DOHH2 (cell line): ENCODE measurements around the gene MOB3C.

ENCODE experiments used
- EZH2phosphoT487 ChIP-seq: fragments of 200-600 bp; sonication (generic); IDR thresholded peaks from 2 replicates; pipeline ENCODE4 v1.6.1; 2017; ENCODE audit warnings: borderline replicate concordance, mild to moderate bottlenecking, antibody characterized with exemption, low read length, moderate library complexity, mixed read lengths
- TF ChIP-seq, protein P1 (sequence below): fragments of 200-600 bp; sonication (generic); IDR thresholded peaks from one replicate; pipeline ENCODE4 v1.5.1; 2014; ENCODE audit warnings: antibody characterized with exemption, mild to moderate bottlenecking, low read depth, low read length; ENCODE audit not compliant: poor library complexity, severe bottlenecking

DNA sequence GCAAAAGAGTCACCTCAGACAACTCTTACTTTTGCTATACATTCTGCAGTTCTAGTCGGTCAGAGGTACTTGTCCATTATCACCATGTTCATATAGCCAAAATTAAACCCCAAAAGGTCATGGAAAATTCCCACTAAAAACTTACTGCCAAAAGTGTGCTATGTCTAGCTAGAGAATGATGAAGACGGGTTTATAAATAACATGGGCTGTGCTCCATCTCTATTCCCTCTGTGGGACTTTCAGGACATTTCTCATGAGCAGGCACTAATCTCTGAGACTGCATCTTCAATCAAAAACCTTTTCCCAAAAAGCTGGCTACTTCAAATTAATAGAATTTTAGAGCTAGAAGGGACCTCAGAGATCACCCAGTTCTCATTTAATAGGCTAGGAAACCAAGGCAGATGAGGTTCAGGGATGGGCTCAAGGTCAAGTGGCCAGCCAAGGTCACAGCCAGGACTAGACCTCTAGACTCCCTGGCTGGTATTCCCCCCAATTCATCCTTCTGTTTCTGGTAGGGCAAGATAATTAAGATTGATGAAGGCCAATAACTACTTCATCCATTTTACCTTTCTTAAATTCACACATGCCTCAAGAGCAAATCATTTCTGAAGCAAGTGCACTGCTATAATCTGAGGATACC is 21.0 kb upstream of the MOB3C start:
- TF ChIP-seq EZH2phosphoT487 = no peak
- TF ChIP-seq, protein P1, sequence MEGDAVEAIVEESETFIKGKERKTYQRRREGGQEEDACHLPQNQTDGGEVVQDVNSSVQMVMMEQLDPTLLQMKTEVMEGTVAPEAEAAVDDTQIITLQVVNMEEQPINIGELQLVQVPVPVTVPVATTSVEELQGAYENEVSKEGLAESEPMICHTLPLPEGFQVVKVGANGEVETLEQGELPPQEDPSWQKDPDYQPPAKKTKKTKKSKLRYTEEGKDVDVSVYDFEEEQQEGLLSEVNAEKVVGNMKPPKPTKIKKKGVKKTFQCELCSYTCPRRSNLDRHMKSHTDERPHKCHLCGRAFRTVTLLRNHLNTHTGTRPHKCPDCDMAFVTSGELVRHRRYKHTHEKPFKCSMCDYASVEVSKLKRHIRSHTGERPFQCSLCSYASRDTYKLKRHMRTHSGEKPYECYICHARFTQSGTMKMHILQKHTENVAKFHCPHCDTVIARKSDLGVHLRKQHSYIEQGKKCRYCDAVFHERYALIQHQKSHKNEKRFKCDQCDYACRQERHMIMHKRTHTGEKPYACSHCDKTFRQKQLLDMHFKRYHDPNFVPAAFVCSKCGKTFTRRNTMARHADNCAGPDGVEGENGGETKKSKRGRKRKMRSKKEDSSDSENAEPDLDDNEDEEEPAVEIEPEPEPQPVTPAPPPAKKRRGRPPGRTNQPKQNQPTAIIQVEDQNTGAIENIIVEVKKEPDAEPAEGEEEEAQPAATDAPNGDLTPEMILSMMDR = no peak
